Spleen (tissue), 11 donors: ENCODE data around the gene TEX51. TPM values are rescaled to one million over a fixed set of nuclear protein-coding genes. Genes with fewer than 3 reads are reported as not detected.

Experiments
- DNase-seq: peaks from one replicate; pipeline ENCODE4 v3.0.0-alpha.2; 2020
- H3K27ac ChIP-seq, 8 donors: fragments of 200-600 bp; sonication (generic) in 7 of 8; 1 replicate in 4 of 8; 2 replicates in 4 of 8; pipeline versions ENCODE4 v1.5.0 to v1.8.0; 2016 to 2021; ENCODE audit warnings: inconsistent platforms in 4 of 8, mild to moderate bottlenecking in 4 of 8, moderate library complexity in 1 of 8
- H3K27me3 ChIP-seq, 7 donors: fragments of 200-600 bp; sonication (generic) in 6 of 7; replicated peaks in 1 of 7; 1 replicate in 4 of 7; 2 replicates in 3 of 7; pipeline versions ENCODE4 v1.5.0 to v1.8.0; 2016 to 2021; ENCODE audit warnings: inconsistent platforms in 3 of 7, mild to moderate bottlenecking in 1 of 7
- H3K36me3 ChIP-seq, 6 donors: fragments of 200-600 bp; sonication (generic) in 5 of 6; 1 replicate in 4 of 6; 2 replicates in 2 of 6; pipeline versions ENCODE4 v1.5.0 to v1.8.0; 2016 to 2021; ENCODE audit warnings: inconsistent platforms in 2 of 6
- H3K4me1 ChIP-seq, 6 donors: fragments of 200-600 bp; sonication (generic) in 5 of 6; 1 replicate in 3 of 6; 2 replicates in 3 of 6; pipeline versions ENCODE4 v1.5.0 to v1.8.0; 2016 to 2021; ENCODE audit warnings: inconsistent platforms in 3 of 6
- H3K4me3 ChIP-seq, 8 donors: fragments of 200-600 bp; sonication (generic) in 7 of 8; 1 replicate in 4 of 8; 2 replicates in 4 of 8; pipeline versions ENCODE4 v1.5.0 to v1.8.0; 2016 to 2021; ENCODE audit warnings: inconsistent platforms in 4 of 8, mild to moderate bottlenecking in 4 of 8, moderate library complexity in 2 of 8
- H3K9me3 ChIP-seq, 8 donors: fragments of 200-600 bp; sonication (generic) in 7 of 8; 1 replicate in 4 of 8; 2 replicates in 4 of 8; pipeline versions ENCODE4 v1.5.0 to v1.8.0; 2016 to 2021; ENCODE audit warnings: inconsistent platforms in 4 of 8
- CTCF ChIP-seq, 11 experiments: fragments of 200-600 bp in 7 of 11; fragments of 450-650 bp in 4 of 11; sonication (generic) in 4 of 11; IDR thresholded peaks in 8 of 11; conservative IDR thresholded peaks in 3 of 11; 1 replicate in 7 of 11; 2 replicates in 4 of 11; pipeline versions ENCODE4 v1.4.0 to v1.8.0; 2016 to 2021; ENCODE audit warnings: antibody characterized with exemption in 11 of 11, inconsistent platforms in 4 of 11, mild to moderate bottlenecking in 1 of 11
- POLR2A ChIP-seq, 3 donors: fragments of 450-650 bp; IDR thresholded peaks; one replicate each; pipeline ENCODE4 v1.5.1; 2017; ENCODE audit warnings: antibody characterized with exemption in 3 of 3, mild to moderate bottlenecking in 1 of 3
- POLR2AphosphoS5 ChIP-seq, 3 donors: sonication (generic); formaldehyde crosslinking; IDR thresholded peaks; one replicate each; pipeline ENCODE4 v1.5.1; 2017; ENCODE audit warnings: antibody characterized with exemption in 3 of 3
- WGBS, 5 donors: extraction: QIAGEN DNeasy Blood & Tissue Kit in 3 of 5; methylation state at CpG; one replicate each; pipeline versions ENCODE4 v1.1.5 to v1.1.7; 2013 to 2018; 5-methylcytosine and 5-hydroxymethylcytosine counted together
- intact Hi-C: fragments of 100-400 bp; cut with DNase I; formaldehyde crosslinking; loops from one replicate; pipeline ENCODE4 v1.15.0; 2023; ENCODE audit warnings: low total_unique reads
- polyA plus RNA-seq, 3 donors: library from polyadenylated mRNA; stranded (reverse); fragments of 200-250 nt; gene quantifications; one replicate each; pipeline ENCODE4 v1.2.1, GENCODE V29; 2013
- total RNA-seq, 7 donors: library from RNA; depleted of rRNA in 3 of 7; stranded (reverse); fragments of >200 nt in 3 of 7; fragmentation: NEBNext Ultra II Directional in 4 of 7; extraction: Animal tissue kit (Norgen Biotek cat#: 25700) in 4 of 7; gene quantifications; one replicate each; pipeline versions ENCODE4 v1.1.0 to v1.2.1, GENCODE V29; 2016 to 2021
- donor health status: healthy with polysubstance abuse.
- donor health status: DM: no; HTN: no; CAD: no; lungs with moderate emphysema.
- donor health status: DM: no; HTN: no; CAD: no.
- donor health status: Bipolar disorder and iron deficiency.
- donor health status: healthy.
- donor health status: DM: no; HTN: no; CAD: no.
- donor health status: DM: yes; HTN: yes; CAD: no.

The TEX51 gene
- total and polyA plus RNA-seq, 10 donors = not detected

GRCh38 chr2:126890136-126890510 is 8.6 kb upstream of the TEX51 start:
- 84 to 94% (median 93%) methylated on average over 4 to 5 of the region's 5 CpGs for WGBS, 5 donors
- H3K27ac ChIP-seq = no peak overlapping the region
- intact Hi-C loops = no loop called here

GRCh38 chr2:126890551-126891450 is 7.9 kb upstream of the TEX51 start:
- H3K4me1 ChIP-seq = peaks cover 0 to 12% (median 9%) of the 10 kb centered on the region in 6 donors
- no peak overlapping the region for H3K4me3 ChIP-seq
- H3K9me3 ChIP-seq = no peaks in the 10 kb centered on the region
- WGBS, 5 donors = 81 to 92% (median 89%) methylated on average over 12 of the region's 12 CpGs
- H3K36me3 ChIP-seq = no peaks in the 10 kb centered on the region
- no peak overlapping the region for H3K27ac ChIP-seq
- DNase-seq = peak; percentile 38
- TF ChIP-seq POLR2AphosphoS5 (IDR thresholded peaks at IDR 0.05) (no peak), POLR2A (IDR thresholded peaks at IDR 0.05) (no peak), CTCF (IDR thresholded peaks at IDR 0.05 in 8 of 11, conservative IDR thresholded peaks at IDR 0.05 in 3 of 11) (no peak)
- intact Hi-C loops = no loop called here
- peaks cover 0 to 27% (median 8%) of the 10 kb centered on the region in 7 donors for H3K27me3 ChIP-seq

More at GRCh38 chr2:126890136-126890510, 8.6 kb upstream of the TEX51 start:
- DNase-seq = no peak
- no peak for TF ChIP-seq POLR2AphosphoS5 (IDR thresholded peaks at IDR 0.05)
- no peak for TF ChIP-seq CTCF (IDR thresholded peaks at IDR 0.05 in 8 of 11, conservative IDR thresholded peaks at IDR 0.05 in 3 of 11)
- no peak for TF ChIP-seq POLR2A (IDR thresholded peaks at IDR 0.05)
- Histone ChIP-seq H3K27me3 (peaks cover 0 to 31% (median 11%) of the 10 kb centered on the region in 7 donors), H3K4me1 (peaks cover 0 to 15% (median 9%) of the 10 kb centered on the region in 6 donors), H3K9me3 (no peaks in the 10 kb centered on the region), H3K36me3 (no peaks in the 10 kb centered on the region), H3K4me3 (no peak overlapping the region)

DNA sequence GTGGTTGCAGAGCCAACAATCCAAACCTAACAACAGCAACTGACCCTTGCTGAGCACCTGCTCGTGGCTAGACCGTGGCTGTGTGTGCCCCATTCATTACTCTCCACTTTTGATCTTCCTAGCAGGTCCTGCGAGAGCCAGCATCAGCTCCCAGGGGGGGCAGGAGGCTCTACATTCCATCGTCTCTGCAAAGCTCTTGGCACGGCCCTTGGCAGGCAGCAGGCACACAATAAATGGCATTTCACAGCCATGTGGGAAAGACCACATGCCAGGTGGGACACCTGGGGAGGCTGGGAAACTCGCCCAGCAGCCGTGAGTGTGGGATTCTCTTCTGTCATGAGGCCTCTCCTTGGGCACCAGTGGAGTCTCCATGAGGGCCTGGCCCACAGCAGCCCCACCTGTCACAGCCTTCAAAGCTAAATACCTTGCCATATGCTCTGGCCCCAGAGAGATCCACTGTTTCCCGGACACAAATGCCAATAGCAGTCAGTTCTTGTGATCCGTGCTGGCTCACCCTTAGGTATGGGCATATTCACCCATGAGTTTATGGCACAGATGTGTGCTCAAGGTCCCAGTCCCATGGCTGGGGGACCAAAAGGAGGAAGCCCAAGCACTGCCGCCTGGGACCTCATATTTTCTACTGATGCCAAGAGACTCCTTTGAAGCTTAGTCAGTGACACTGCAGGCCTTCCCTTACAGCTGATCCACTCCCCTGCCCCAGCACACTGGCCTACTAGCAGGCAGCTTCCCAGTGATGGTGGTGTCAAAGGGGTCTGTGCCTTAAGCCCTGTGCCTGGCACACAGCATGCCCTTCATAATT is 6.8 kb upstream of the TEX51 start:
- no peaks in the 10 kb centered on the region for H3K36me3 ChIP-seq
- intact Hi-C loops = no loop called here
- H3K4me3 ChIP-seq = no peak overlapping the region
- WGBS, 5 donors = 83 to 88% (median 83%) methylated on average over 7 to 10 of the region's 10 CpGs
- H3K27me3 ChIP-seq = peaks cover 0 to 16% (median 0%) of the 10 kb centered on the region in 7 donors
- no peaks in the 10 kb centered on the region for H3K9me3 ChIP-seq
- peaks cover 0 to under 1% (median 0%) of the 10 kb centered on the region in 6 donors for H3K4me1 ChIP-seq
- H3K27ac ChIP-seq = no peak overlapping the region
- DNase-seq = peak; percentile 47
- TF ChIP-seq POLR2A (IDR thresholded peaks at IDR 0.05) (no peak), POLR2AphosphoS5 (IDR thresholded peaks at IDR 0.05) (no peak), CTCF (IDR thresholded peaks at IDR 0.05 in 8 of 11, conservative IDR thresholded peaks at IDR 0.05 in 3 of 11) (no peak)
